ENCODE data around the gene GPALPP1.

DNA sequence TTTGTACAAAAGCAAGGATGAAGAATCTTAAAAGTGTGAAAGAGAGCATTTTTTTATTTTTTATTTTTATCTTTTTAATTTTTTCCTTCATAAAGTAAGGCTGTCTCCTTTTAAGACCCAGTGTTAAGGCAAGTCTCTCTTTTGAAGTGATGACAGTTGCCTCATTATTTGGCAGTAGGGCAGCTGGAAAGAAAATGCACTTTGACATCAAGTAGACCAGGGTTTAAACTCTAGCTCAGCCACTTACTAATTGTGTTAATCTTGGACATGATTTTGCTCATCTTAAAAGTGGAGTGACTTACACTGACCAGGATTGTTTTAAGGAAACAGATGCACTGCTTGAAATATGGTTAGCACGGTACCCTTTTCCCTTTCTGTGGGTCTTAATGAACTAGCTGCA is 18.5 kb downstream of the GPALPP1 start:
- TF ChIP-seq, protein P1, sequence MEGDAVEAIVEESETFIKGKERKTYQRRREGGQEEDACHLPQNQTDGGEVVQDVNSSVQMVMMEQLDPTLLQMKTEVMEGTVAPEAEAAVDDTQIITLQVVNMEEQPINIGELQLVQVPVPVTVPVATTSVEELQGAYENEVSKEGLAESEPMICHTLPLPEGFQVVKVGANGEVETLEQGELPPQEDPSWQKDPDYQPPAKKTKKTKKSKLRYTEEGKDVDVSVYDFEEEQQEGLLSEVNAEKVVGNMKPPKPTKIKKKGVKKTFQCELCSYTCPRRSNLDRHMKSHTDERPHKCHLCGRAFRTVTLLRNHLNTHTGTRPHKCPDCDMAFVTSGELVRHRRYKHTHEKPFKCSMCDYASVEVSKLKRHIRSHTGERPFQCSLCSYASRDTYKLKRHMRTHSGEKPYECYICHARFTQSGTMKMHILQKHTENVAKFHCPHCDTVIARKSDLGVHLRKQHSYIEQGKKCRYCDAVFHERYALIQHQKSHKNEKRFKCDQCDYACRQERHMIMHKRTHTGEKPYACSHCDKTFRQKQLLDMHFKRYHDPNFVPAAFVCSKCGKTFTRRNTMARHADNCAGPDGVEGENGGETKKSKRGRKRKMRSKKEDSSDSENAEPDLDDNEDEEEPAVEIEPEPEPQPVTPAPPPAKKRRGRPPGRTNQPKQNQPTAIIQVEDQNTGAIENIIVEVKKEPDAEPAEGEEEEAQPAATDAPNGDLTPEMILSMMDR (IDR thresholded peaks at IDR 0.05), result no peak
- no peak for TF ChIP-seq POLR2A (IDR thresholded peaks at IDR 0.05)
